ENCODE results near the gene ARMC2. TPM values are rescaled to one million over a fixed set of nuclear protein-coding genes. Genes with fewer than 3 reads are reported as not detected.

Gene ARMC2
- 10 to 100 TPM; 10.8 to 19.2 TPM for total RNA-seq

- Mint-ChIP-seq H3K4me1 (peaks cover 37% of the 10 kb centered on the region), H3K36me3 (no peaks in the 10 kb centered on the region), H3K4me3 (peak within 1 kb of the TSS; percentile 84), H3K9me3 (ENCODE audit: low read depth) (no peaks in the 10 kb centered on the region), H3K27me3 (no peaks in the 10 kb centered on the region), H3K27ac (peak within 1 kb of the TSS; percentile 80)
- DNase-seq (peak; percentile 93), ATAC-seq (peak; percentile 95)
- CTCF ChIA-PET = interaction anchor here (0.9 to 3.3 kb wide), 12 partner anchors 11 to 306 kb away, joined by 3 to 36 read pairs (median 4); partner anchors contain the start of gene SESN1
Observed at GRCh38 chr6:108848116-108848868, at the start of gene ARMC2. Gene ARMC2 (plus strand): TSS chr6:108848422. CDS start chr6:108854268, 5,846 bp downstream.

- Mint-ChIP-seq H3K27ac (peak overlapping the region; percentile 90), H3K27me3 (no peaks in the 10 kb centered on the region), H3K4me1 (peaks cover 45% of the 10 kb centered on the region), H3K4me3 (peak overlapping the region; percentile 29), H3K9me3 (ENCODE audit: low read depth) (no peaks in the 10 kb centered on the region), H3K36me3 (no peaks in the 10 kb centered on the region)
- DNase-seq (peak; percentile 88), ATAC-seq (peak; percentile 98)
- CTCF ChIA-PET = interaction anchor here (0.7 to 2.4 kb wide), 8 partner anchors 9 to 275 kb away, joined by 3 to 11 read pairs (median 4); no protein-coding TSS in a partner anchor
Observed at GRCh38 chr6:108798670-108799353, 49.4 kb upstream of the ARMC2 start.

- Mint-ChIP-seq H3K27me3 (no peaks in the 10 kb centered on the region), H3K4me1 (peaks cover 45% of the 10 kb centered on the region), H3K27ac (no peak overlapping the region), H3K36me3 (no peaks in the 10 kb centered on the region), H3K4me3 (no peak overlapping the region), H3K9me3 (ENCODE audit: low read depth) (no peaks in the 10 kb centered on the region)
- CTCF ChIA-PET = interaction anchor here (0.7 to 1.7 kb wide), 6 partner anchors 8 to 272 kb away, joined by 3 to 8 read pairs (median 4); no protein-coding TSS in a partner anchor
- no peak for ATAC-seq
- DNase-seq = no peak
Observed at GRCh38 chr6:108799354-108799717, 48.9 kb upstream of the ARMC2 start.

- H3K4me1 Mint-ChIP-seq = peaks cover 45% of the 10 kb centered on the region
- no peak for ATAC-seq
- H3K4me3 Mint-ChIP-seq = no peak overlapping the region
- no peaks in the 10 kb centered on the region for H3K36me3 Mint-ChIP-seq
- H3K9me3 Mint-ChIP-seq (ENCODE audit: low read depth) = no peaks in the 10 kb centered on the region
- CTCF ChIA-PET = interaction anchor here (1.0 kb wide), 1 partner anchor 272 kb away, joined by 3 read pairs; no protein-coding TSS in a partner anchor
- H3K27ac Mint-ChIP-seq = no peak overlapping the region
- H3K27me3 Mint-ChIP-seq = no peaks in the 10 kb centered on the region
- no peak for DNase-seq
Observed at GRCh38 chr6:108799791-108800190, 48.4 kb upstream of the ARMC2 start.

GRCh38 chr6:108800427-108800864, 47.8 kb upstream of the ARMC2 start:
- CTCF ChIA-PET = interaction anchor here (3.0 kb wide), 1 partner anchor 36 kb away, joined by 9 read pairs; no protein-coding TSS in a partner anchor
- no peak overlapping the region for H3K4me3 Mint-ChIP-seq

DNA sequence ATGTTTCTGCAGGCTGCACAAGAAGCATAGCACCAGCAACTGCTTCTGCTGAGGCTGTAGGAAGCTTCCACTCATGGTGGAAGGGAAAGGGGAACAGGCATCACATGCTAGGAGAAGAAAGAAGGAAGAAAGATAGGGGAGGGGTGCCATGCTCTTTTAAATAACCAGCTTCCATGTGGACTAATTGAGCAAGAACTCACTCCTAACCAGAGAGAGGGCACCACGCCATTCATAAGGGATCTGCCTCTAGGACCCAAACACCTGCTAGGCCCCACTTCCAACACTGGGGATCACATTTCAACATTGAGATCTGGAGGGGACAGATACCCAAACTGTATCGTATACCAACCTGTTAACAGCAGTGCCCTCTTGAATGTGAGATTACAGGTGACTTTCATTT, 46.9 kb upstream of the ARMC2 start:
- Mint-ChIP-seq H3K27ac (no peak overlapping the region), H3K4me1 (peaks cover 60% of the 10 kb centered on the region), H3K36me3 (no peaks in the 10 kb centered on the region), H3K27me3 (no peaks in the 10 kb centered on the region), H3K4me3 (no peak overlapping the region), H3K9me3 (ENCODE audit: low read depth) (no peaks in the 10 kb centered on the region)
- DNase-seq (no peak), ATAC-seq (no peak)
- CTCF ChIA-PET = interaction anchor here (3.0 kb wide), 1 partner anchor 35 kb away, joined by 9 read pairs; no protein-coding TSS in a partner anchor

More at GRCh38 chr6:108800427-108800864, 47.8 kb upstream of the ARMC2 start:
- Mint-ChIP-seq H3K4me1 (peaks cover 51% of the 10 kb centered on the region), H3K27me3 (no peaks in the 10 kb centered on the region), H3K9me3 (ENCODE audit: low read depth) (no peaks in the 10 kb centered on the region), H3K27ac (no peak overlapping the region), H3K36me3 (no peaks in the 10 kb centered on the region)
- no peak for ATAC-seq
- no peak for DNase-seq

- Mint-ChIP-seq H3K36me3 (no peaks in the 10 kb centered on the region), H3K4me3 (no peak overlapping the region), H3K27me3 (no peaks in the 10 kb centered on the region), H3K27ac (no peak overlapping the region), H3K4me1 (peaks cover 38% of the 10 kb centered on the region), H3K9me3 (ENCODE audit: low read depth) (no peaks in the 10 kb centered on the region)
- no peak for ATAC-seq
- no peak for DNase-seq
- CTCF ChIA-PET = interaction anchor here (0.6 kb wide), 1 partner anchor 114 kb away, joined by 3 read pairs; no protein-coding TSS in a partner anchor
Observed at GRCh38 chr6:108803982-108804490, 44.2 kb upstream of the ARMC2 start.

- CTCF ChIA-PET = interaction anchor here (0.6 to 1.2 kb wide), 2 partner anchors 17 to 26 kb away, joined by 3 read pairs; no protein-coding TSS in a partner anchor
- Mint-ChIP-seq H3K4me1 (peaks cover 29% of the 10 kb centered on the region), H3K27ac (no peak overlapping the region), H3K36me3 (no peaks in the 10 kb centered on the region), H3K9me3 (ENCODE audit: low read depth) (no peaks in the 10 kb centered on the region), H3K27me3 (no peaks in the 10 kb centered on the region), H3K4me3 (no peak overlapping the region)
- ATAC-seq = no peak
- no peak for DNase-seq
Observed at GRCh38 chr6:108804956-108805355, 43.3 kb upstream of the ARMC2 start.

DNA sequence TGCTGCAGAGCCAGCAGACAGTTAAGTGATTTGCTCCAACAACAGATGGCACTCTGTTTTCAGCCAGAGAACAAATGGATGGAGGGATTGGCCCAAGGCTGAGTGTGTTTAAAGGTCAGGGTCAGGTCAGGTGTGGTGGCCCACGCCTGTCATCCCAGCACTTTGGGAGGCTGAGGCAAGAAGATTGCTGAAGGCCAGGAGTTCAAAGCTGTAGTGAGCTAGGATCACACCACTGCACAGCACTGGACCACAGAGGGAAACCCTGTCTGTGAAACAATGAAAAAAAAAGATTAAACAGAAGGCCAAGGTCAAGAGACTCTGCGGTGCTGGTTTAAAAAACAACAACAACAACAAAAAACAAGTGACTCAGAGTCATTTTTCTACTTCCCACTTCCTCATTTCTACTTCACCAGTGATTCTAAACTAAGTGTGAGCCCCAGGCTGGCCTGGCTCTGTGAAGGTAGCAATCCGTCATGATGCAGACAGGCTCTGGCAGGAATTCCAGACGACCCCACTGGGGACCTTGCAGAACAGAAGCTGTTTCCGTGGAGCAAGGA, 42.5 kb upstream of the ARMC2 start:
- peak overlapping the region; percentile 27 for H3K27ac Mint-ChIP-seq
- no peak overlapping the region for H3K4me3 Mint-ChIP-seq
- H3K27me3 Mint-ChIP-seq = no peaks in the 10 kb centered on the region
- no peak for DNase-seq
- peaks cover 25% of the 10 kb centered on the region for H3K4me1 Mint-ChIP-seq
- CTCF ChIA-PET = interaction anchor here (1.2 to 1.4 kb wide), 4 partner anchors 9 to 264 kb away, joined by 3 to 4 read pairs (median 3); no protein-coding TSS in a partner anchor
- no peaks in the 10 kb centered on the region for H3K36me3 Mint-ChIP-seq
- H3K9me3 Mint-ChIP-seq (ENCODE audit: low read depth) = no peaks in the 10 kb centered on the region
- ATAC-seq = peak; percentile 27

DNA sequence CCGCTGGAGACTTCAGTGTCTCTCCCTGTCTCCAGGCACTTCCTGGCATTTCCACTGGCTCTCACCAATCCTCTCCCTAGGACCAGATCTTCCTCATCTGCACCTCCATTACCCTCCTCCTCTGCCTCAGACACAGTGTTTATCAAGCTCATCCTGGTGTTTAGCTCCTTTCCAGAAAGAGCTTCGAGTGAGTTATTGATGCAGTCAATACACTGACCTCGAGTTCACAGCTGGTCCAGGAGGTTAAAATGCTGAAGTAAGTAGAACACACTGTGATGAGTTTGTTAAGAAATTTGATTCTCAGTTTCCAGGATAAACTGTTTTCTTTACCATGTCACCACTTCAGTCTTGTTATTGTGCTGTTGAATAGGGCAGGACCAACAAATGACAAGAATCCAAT, 42.1 kb upstream of the ARMC2 start:
- no peak overlapping the region for H3K4me3 Mint-ChIP-seq
- no peak for DNase-seq
- no peak overlapping the region for H3K27ac Mint-ChIP-seq
- CTCF ChIA-PET = interaction anchor here (1.2 to 1.4 kb wide), 4 partner anchors 9 to 264 kb away, joined by 3 to 4 read pairs (median 3); no protein-coding TSS in a partner anchor
- H3K27me3 Mint-ChIP-seq = no peaks in the 10 kb centered on the region
- H3K9me3 Mint-ChIP-seq (ENCODE audit: low read depth) = no peaks in the 10 kb centered on the region
- no peak for ATAC-seq
- H3K4me1 Mint-ChIP-seq = peaks cover 22% of the 10 kb centered on the region
- H3K36me3 Mint-ChIP-seq = no peaks in the 10 kb centered on the region

DNA sequence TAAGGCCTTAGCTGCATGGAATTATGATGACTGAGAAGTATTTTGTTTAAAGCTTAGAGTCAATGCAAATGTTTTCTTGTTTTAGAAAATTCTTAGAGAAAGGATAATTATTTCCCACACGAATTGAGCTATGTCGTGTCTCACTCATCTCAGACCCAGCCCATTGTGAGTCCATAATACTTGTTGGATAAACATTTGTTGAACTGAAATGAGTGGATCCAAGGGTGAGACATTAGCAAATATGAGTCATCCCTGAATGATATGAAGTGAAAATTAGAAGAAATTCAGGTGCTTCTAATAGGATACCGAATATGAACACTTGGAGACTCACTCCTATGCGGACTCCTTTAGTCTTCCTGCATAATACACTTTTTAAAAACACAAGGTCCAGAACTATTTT, 41.6 kb upstream of the ARMC2 start:
- no peaks in the 10 kb centered on the region for H3K27me3 Mint-ChIP-seq
- DNase-seq = no peak
- H3K27ac Mint-ChIP-seq = no peak overlapping the region
- H3K36me3 Mint-ChIP-seq = no peaks in the 10 kb centered on the region
- H3K4me3 Mint-ChIP-seq = no peak overlapping the region
- no peaks in the 10 kb centered on the region for H3K9me3 Mint-ChIP-seq (ENCODE audit: low read depth)
- CTCF ChIA-PET = interaction anchor here (1.2 to 1.4 kb wide), 3 partner anchors 10 to 265 kb away, joined by 3 to 4 read pairs (median 3); no protein-coding TSS in a partner anchor
- no peak for ATAC-seq
- peaks cover 19% of the 10 kb centered on the region for H3K4me1 Mint-ChIP-seq

DNA sequence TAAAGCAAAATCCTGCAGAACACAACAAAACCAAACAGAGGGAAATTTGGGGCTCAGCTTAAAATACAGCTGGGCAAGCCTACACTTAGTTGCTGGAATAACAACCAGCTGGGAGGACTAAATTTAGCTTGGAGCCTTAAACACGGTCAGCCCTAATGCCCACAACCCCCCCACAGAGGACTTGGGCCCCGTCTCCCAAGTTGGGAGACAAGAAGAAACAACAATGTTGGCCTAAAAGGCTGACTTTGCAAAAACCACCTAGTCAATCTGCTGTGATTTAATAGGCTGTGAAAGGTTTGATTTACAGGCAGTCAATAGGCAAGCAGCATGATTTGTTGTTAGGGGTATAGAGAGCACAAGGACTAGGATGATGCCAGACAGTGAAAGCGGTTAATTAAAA, 40.3 kb upstream of the ARMC2 start:
- no peaks in the 10 kb centered on the region for H3K9me3 Mint-ChIP-seq (ENCODE audit: low read depth)
- ATAC-seq (no peak), DNase-seq (no peak)
- H3K27ac Mint-ChIP-seq = no peak overlapping the region
- no peaks in the 10 kb centered on the region for H3K36me3 Mint-ChIP-seq
- no peak overlapping the region for H3K4me3 Mint-ChIP-seq
- CTCF ChIA-PET = interaction anchor here (1.0 kb wide), 1 partner anchor 9 kb away, joined by 3 read pairs; no protein-coding TSS in a partner anchor
- H3K4me1 Mint-ChIP-seq = peaks cover 16% of the 10 kb centered on the region
- H3K27me3 Mint-ChIP-seq = no peaks in the 10 kb centered on the region

DNA sequence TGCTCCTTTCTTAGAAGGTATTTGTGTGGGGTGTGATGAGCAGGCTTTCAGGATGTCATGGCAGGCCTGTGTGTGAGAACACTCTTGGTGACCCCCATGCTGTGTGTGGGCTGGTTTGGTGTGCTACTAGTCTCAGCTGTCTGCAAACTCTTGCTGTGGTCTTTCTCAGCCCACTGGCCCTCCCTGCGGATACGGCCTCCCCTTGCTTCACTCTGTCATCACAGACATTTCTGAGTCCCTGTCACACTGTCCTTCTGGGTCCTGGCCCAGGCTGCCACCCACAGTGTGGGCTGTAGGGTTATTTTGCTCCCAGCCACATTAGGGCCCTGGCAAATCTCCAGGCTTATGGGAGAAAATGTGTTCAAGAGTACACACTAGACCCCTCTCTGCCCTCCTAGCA, 39.0 kb upstream of the ARMC2 start:
- Mint-ChIP-seq H3K4me1 (peaks cover 16% of the 10 kb centered on the region), H3K9me3 (ENCODE audit: low read depth) (no peaks in the 10 kb centered on the region), H3K27me3 (peaks cover 2% of the 10 kb centered on the region), H3K4me3 (no peak overlapping the region), H3K36me3 (peaks cover 2% of the 10 kb centered on the region), H3K27ac (no peak overlapping the region)
- DNase-seq (no peak), ATAC-seq (no peak)
- CTCF ChIA-PET = no interaction called here
